Naive thymus-derived CD8-positive, alpha-beta T cell (primary cell): ENCODE data around the gene ITGA7. TPM values are rescaled to one million over a fixed set of nuclear protein-coding genes. Genes with fewer than 3 reads are reported as not detected.

ENCODE experiments used
- ATAC-seq, 2 donors: fragments of 150-1000 bp; cut with Tn5 transposase in 1 of 2; sonication (Bioruptor Pico), chemical (Tn5 transposase) in 1 of 2; 1 replicate in 1 of 2; 2 replicates in 1 of 2; pipeline ENCODE4 v1.10.0; 2021; ENCODE audit warnings: mild to moderate bottlenecking in 2 of 2, moderate library complexity in 2 of 2
- POLR2A ChIA-PET: fragments of 350-600 bp; sonication (Branson Sonifier 250); formaldehyde crosslinking; loops from one replicate; lab custom pipeline; 2021; ENCODE audit warnings: antibody characterized with exemption; lab: Charles Lee
- DNase-seq, 10 donors: peaks; one replicate each; pipeline versions ENCODE4 v3.0.0 to v3.0.0-alpha.2; 2020 to 2022
- H3K27ac Mint-ChIP-seq, 10 donors: one replicate each; pipeline ENCODE4 v1.8.0; 2020 to 2022; ENCODE audit warnings: mild to moderate bottlenecking in 10 of 10, mixed read lengths in 10 of 10, moderate library complexity in 4 of 10, inconsistent platforms in 1 of 10
- H3K27me3 Mint-ChIP-seq, 5 donors: one replicate each; pipeline ENCODE4 v1.8.0; 2021 to 2022; ENCODE audit warnings: mixed read lengths in 5 of 5
- H3K36me3 Mint-ChIP-seq, 3 donors: one replicate each; pipeline ENCODE4 v1.8.0; 2020 to 2022; ENCODE audit warnings: mixed read lengths in 3 of 3, mild to moderate bottlenecking in 2 of 3, inconsistent platforms in 1 of 3
- H3K4me1 Mint-ChIP-seq, 4 donors: one replicate each; pipeline ENCODE4 v1.8.0; 2021 to 2022; ENCODE audit warnings: mixed read lengths in 4 of 4
- H3K4me3 Mint-ChIP-seq, 10 donors: one replicate each; pipeline ENCODE4 v1.8.0; 2020 to 2022; ENCODE audit warnings: mild to moderate bottlenecking in 10 of 10, mixed read lengths in 10 of 10, moderate library complexity in 6 of 10, inconsistent platforms in 1 of 10
- H3K9me3 Mint-ChIP-seq, 9 donors: one replicate each; pipeline ENCODE4 v1.8.0; 2020 to 2022; ENCODE audit warnings: mixed read lengths in 9 of 9, mild to moderate bottlenecking in 3 of 9, inconsistent platforms in 1 of 9, moderate library complexity in 1 of 9
- polyA plus RNA-seq, 3 donors: library from polyadenylated mRNA; unstranded; fragments of 300-500 nt; fragmentation: Illumina TruSeq; gene quantifications; one replicate each; pipeline ENCODE4 v1.2.3, GENCODE V29; 2021
- total RNA-seq, 8 experiments: library from RNA in 2 of 8; stranded (reverse) in 2 of 8; gene quantifications; one replicate each; pipeline ENCODE4 v1.2.3 and lab custom pipeline; 2021 to 2026

ITGA7 gene
- total and polyA plus RNA-seq, 5 experiments from 2014 or later, result 1.5 to 7.0 (median 3.4) TPM; not detected in 1

DNA sequence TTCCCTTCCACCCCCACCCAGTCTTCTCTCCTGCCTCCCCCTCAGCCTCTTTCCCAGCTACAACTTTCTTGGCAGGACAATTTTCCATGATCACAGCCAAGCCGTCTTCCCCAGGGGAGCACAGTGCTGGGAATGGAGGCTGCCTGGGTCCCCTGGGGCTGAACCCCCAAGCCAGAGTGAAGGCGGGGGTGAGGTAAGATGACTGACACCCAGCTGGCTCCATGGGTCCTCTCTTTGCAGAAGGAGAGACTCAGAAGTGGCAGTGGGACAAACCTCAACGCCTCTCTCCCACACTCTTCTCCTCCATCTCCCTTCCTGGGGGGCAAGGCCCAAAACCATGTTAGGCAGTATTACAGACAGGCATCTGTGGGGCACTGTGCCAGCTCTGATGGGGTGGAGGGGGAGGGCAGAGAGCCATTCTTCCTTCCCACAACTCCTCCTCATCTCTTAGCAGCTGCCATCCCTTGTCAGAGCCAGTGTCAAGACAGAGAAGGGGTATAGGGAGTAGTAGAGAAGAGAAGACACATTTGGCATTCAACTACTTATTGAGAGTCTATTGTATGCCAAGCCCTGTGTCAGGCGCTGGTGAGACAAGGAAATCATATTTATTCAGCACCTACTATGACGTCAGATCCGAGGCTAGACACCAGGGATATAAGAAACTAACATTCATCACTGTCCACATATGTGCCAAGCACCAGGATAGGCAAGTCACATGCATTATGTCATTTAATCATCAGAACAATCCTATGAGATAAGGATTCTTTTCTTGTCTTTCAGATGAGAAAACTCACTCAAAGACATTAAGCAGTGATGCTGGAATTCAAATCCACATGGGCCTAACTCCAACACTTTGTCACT lies 3.6 kb downstream of the ITGA7 start:
- peak overlapping the region in 1 of 10 donors; percentile 70 for H3K27ac Mint-ChIP-seq
- ATAC-seq (no peak), DNase-seq (peak in 1 of 10 donors; percentile 14)
- POLR2A ChIA-PET, result no interaction called here
- no peaks in the 10 kb centered on the region for H3K36me3 Mint-ChIP-seq
- no peak overlapping the region for H3K4me3 Mint-ChIP-seq
- peaks cover 17 to 21% (median 17%) of the 10 kb centered on the region in 4 donors for H3K4me1 Mint-ChIP-seq
- H3K9me3 Mint-ChIP-seq, result no peaks in the 10 kb centered on the region
- peaks cover 3 to 25% (median 15%) of the 10 kb centered on the region in 5 donors for H3K27me3 Mint-ChIP-seq

DNA sequence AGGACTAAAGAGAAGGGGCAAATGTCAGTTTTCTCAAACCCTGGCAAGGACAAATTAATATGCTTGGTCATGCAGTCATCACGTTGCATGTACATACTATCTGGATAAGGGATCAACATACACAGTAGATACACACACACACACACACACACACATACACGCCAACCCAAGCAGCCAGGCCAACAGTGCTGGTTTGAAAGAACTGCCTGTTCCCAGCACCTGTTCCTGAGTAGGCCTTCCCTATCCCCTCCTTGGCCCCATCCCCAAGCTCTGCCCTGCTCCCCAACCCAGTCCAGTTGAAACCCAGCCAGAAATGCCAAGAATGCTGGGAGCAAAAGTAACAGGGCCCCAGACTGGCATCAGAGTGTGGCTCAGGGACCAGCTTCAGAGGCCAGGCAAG lies 4.4 kb downstream of the ITGA7 start:
- no peaks in the 10 kb centered on the region for H3K9me3 Mint-ChIP-seq
- peaks cover 0 to 16% (median 10%) of the 10 kb centered on the region in 5 donors for H3K27me3 Mint-ChIP-seq
- peaks cover 9 to 13% (median 10%) of the 10 kb centered on the region in 4 donors for H3K4me1 Mint-ChIP-seq
- H3K36me3 Mint-ChIP-seq, result no peaks in the 10 kb centered on the region
- DNase-seq (no peak), ATAC-seq (no peak)
- H3K4me3 Mint-ChIP-seq, result no peak overlapping the region
- H3K27ac Mint-ChIP-seq, result peak overlapping the region in 1 of 10 donors; percentile 37
- POLR2A ChIA-PET, result no interaction called here

- DNase-seq (peak in 1 of 10 donors; percentile 54), ATAC-seq (no peak)
- POLR2A ChIA-PET, result no interaction called here
- no peaks in the 10 kb centered on the region for H3K36me3 Mint-ChIP-seq
- no peak overlapping the region for H3K4me3 Mint-ChIP-seq
- H3K27me3 Mint-ChIP-seq, result peaks cover 0 to 12% (median 7%) of the 10 kb centered on the region in 5 donors
- H3K4me1 Mint-ChIP-seq, result peaks cover 5 to 8% (median 7%) of the 10 kb centered on the region in 4 donors
- peak overlapping the region in 1 of 10 donors; percentile 37 for H3K27ac Mint-ChIP-seq
- no peaks in the 10 kb centered on the region for H3K9me3 Mint-ChIP-seq
Measured at GRCh38 chr12:55702861-55703260, 4.8 kb downstream of the ITGA7 start.

- no peaks in the 10 kb centered on the region for H3K36me3 Mint-ChIP-seq
- POLR2A ChIA-PET, result no interaction called here
- H3K4me3 Mint-ChIP-seq, result no peak overlapping the region
- no peak overlapping the region for H3K27ac Mint-ChIP-seq
- H3K4me1 Mint-ChIP-seq, result peaks cover 0 to 2% (median under 1%) of the 10 kb centered on the region in 4 donors
- H3K9me3 Mint-ChIP-seq, result no peaks in the 10 kb centered on the region
- no peaks in the 10 kb centered on the region for H3K27me3 Mint-ChIP-seq
- ATAC-seq (no peak), DNase-seq (peak in 1 of 10 donors; percentile 55)
Measured at GRCh38 chr12:55700255-55701018, 7.3 kb downstream of the ITGA7 start.

DNA sequence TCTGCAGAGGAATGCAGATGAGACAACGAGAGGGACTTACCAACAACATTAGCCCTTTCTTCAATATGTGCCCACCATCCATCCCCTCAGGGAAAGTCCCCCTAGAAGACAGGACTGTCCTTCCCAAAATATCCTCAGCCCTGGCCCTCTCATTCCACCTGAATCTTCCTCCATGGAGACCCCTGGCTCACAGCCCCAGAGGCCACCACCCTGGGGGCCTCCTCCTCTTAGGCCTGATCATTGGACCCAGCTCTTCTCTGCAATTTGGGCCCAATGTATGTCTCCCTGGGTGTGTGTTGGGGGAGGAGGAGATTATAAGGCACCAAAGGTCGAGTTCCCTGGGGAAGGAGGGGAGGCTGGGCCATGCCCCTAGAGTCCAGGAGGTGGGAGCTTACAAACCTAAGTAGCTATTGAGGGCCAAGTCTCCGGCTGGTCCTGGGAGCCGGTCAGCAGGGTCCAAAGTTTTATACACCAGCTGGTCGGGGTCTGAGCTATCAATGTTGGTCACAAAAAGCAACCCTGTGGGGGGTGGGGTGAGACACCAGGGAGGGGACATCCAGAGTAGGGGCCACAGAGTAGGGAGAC lies 8.1 kb downstream of the ITGA7 start:
- no peak overlapping the region for H3K4me3 Mint-ChIP-seq
- DNase-seq (peak in 1 of 10 donors; percentile 31), ATAC-seq (no peak)
- no peaks in the 10 kb centered on the region for H3K36me3 Mint-ChIP-seq
- H3K4me1 Mint-ChIP-seq, result peaks cover 0 to 2% (median under 1%) of the 10 kb centered on the region in 4 donors
- POLR2A ChIA-PET, result no interaction called here
- H3K27ac Mint-ChIP-seq, result peak overlapping the region in 3 of 10 donors; percentile 15 to 61 (median 55)
- H3K9me3 Mint-ChIP-seq, result no peaks in the 10 kb centered on the region
- no peaks in the 10 kb centered on the region for H3K27me3 Mint-ChIP-seq

GRCh38 chr12:55698965-55699364 lies 8.7 kb downstream of the ITGA7 start:
- ATAC-seq (no peak), DNase-seq (no peak)
- no peaks in the 10 kb centered on the region for H3K9me3 Mint-ChIP-seq
- no peak overlapping the region for H3K4me3 Mint-ChIP-seq
- H3K36me3 Mint-ChIP-seq, result no peaks in the 10 kb centered on the region
- H3K27me3 Mint-ChIP-seq, result no peaks in the 10 kb centered on the region
- POLR2A ChIA-PET, result no interaction called here
- H3K4me1 Mint-ChIP-seq, result peaks cover 0 to 2% (median under 1%) of the 10 kb centered on the region in 4 donors
- no peak overlapping the region for H3K27ac Mint-ChIP-seq

DNA sequence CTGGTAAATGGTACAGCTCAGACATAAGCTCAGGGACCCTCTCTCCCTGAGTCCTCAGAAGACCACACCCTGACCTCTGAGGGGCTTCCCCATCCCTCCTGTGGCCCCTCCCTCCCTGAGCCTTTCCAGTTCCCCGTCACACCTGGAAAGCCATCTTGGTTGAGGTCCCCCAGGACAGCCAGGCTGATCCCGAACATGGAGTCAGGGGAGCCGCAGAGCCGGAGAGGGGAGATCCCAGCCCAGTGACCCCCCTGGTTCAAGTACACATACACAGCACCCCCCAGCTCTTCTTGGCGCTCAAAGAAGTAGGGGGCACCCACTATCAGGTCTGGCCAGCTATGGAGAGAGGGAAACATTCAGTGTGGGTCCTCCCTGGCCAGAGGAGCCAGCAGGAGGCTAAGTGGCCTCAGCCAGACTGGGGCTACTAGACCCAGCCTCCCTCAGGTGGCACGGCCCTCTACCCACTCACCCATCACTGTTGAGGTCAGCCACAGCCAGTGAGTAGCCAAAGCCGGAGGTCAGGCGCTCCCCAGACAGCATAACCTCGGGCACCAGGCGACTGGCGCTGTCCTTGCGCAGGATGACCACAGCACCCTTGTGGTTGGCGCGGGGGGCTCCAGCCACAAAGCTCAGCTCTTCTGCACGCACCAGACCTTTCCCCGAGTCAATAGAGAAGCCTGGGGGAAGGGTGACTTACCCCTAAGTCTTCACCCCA lies 9.3 kb downstream of the ITGA7 start:
- ATAC-seq, result no peak
- peak in 1 of 10 donors; percentile 62 for DNase-seq

DNA sequence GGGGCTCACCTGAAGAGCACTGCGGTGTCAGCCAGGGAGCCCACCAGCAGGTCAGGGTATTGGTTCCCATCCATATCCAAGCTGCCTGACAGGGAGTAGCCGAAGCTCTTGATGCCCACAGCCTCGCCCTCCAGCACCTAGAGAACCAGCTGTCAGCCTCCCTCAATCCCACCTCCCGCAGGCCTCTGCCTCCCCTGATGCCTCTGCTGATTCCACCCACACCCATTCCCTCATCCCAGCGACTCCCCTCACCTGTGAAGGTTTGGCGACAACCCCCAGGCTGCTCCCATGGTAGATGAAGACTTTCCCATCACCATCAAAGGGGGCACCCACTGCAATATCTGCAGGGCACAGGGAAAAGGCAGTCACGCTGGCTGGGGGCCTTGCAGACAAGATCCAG lies 10.0 kb downstream of the ITGA7 start:
- H3K36me3 Mint-ChIP-seq, result no peaks in the 10 kb centered on the region
- no peaks in the 10 kb centered on the region for H3K9me3 Mint-ChIP-seq
- peaks cover 0 to 2% (median under 1%) of the 10 kb centered on the region in 4 donors for H3K4me1 Mint-ChIP-seq
- DNase-seq, result peak in 1 of 10 donors; percentile 41
- no peaks in the 10 kb centered on the region for H3K27me3 Mint-ChIP-seq
- no peak overlapping the region for H3K4me3 Mint-ChIP-seq
- H3K27ac Mint-ChIP-seq, result peak overlapping the region in 1 of 10 donors; percentile 51
- no peak for ATAC-seq
- POLR2A ChIA-PET, result no interaction called here

More for the DNA sequence above, 9.3 kb downstream of the ITGA7 start:
- peaks cover 0 to 2% (median under 1%) of the 10 kb centered on the region in 4 donors for H3K4me1 Mint-ChIP-seq
- H3K9me3 Mint-ChIP-seq, result no peaks in the 10 kb centered on the region
- H3K4me3 Mint-ChIP-seq, result no peak overlapping the region
- no peaks in the 10 kb centered on the region for H3K36me3 Mint-ChIP-seq
- H3K27ac Mint-ChIP-seq, result no peak overlapping the region
- POLR2A ChIA-PET, result no interaction called here
- H3K27me3 Mint-ChIP-seq, result no peaks in the 10 kb centered on the region

DNA sequence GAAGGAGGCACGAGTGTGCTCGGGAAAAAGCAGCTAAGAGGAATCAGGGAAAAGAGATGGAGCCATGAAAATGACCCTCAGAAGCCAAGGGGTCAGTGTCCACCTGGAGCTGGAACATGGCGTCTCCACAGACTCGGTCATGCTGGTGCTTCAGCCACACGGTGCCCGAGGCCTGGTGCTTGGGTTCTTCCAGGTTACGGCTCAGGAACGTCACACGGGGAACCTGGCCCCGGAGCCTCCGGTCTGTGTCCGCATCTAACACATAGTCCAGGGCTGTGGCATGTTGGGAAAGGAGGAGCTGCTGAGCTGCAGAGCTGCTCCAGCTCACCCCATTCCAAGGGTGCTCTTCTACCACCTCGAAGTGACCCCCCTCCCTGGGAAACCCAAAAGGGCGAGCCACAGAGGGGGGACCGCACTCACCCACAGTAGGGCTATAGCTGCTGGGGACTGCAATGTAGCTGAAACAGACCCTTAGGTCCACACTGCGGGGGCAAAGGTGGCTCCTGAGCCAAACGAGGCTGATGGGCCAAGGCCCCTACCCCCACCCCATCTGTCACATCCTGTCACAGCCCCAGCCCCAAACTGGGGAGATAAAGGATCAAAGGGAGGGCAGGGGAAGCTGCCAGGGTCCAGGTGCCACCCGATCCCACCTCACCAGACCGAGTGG lies 10.8 kb downstream of the ITGA7 start:
- POLR2A ChIA-PET, result no interaction called here
- H3K36me3 Mint-ChIP-seq, result no peaks in the 10 kb centered on the region
- H3K27me3 Mint-ChIP-seq, result no peaks in the 10 kb centered on the region
- DNase-seq (peak in 1 of 10 donors; percentile 31), ATAC-seq (no peak)
- no peaks in the 10 kb centered on the region for H3K9me3 Mint-ChIP-seq
- no peak overlapping the region for H3K4me3 Mint-ChIP-seq
- H3K27ac Mint-ChIP-seq, result peak overlapping the region in 2 of 10 donors; percentile 21 to 51
- H3K4me1 Mint-ChIP-seq, result peaks cover 0 to 2% (median under 1%) of the 10 kb centered on the region in 4 donors

GRCh38 chr12:55696141-55696540 lies 11.6 kb downstream of the ITGA7 start:
- peak overlapping the region in 1 of 10 donors; percentile 21 for H3K27ac Mint-ChIP-seq
- POLR2A ChIA-PET, result no interaction called here

DNA sequence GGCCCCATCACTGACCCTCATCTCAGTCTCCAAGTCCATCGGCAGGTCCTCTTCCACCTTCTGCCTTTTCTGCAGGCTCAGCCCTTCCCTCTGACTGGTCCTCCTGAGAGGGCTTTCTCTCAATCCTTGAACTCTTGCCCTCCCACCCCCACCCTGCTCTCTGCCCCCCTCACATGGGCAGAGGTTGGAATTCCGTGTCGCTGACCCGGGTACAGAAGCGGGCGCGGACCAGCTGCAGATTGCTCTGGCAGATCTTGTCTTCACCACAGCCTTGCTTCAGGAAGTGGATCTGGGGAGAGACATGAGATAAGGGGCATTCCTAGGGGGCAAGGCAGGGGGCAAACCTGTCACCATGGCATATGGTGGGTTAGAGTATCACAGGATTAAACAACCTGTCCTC lies 12.4 kb downstream of the ITGA7 start:
- POLR2A ChIA-PET, result no interaction called here
- no peak overlapping the region for H3K27ac Mint-ChIP-seq
- H3K36me3 Mint-ChIP-seq, result no peaks in the 10 kb centered on the region
- ATAC-seq (no peak), DNase-seq (peak in 1 of 10 donors; percentile 41)
- no peaks in the 10 kb centered on the region for H3K27me3 Mint-ChIP-seq
- peaks cover 0 to 2% (median under 1%) of the 10 kb centered on the region in 4 donors for H3K4me1 Mint-ChIP-seq
- no peak overlapping the region for H3K4me3 Mint-ChIP-seq
- no peaks in the 10 kb centered on the region for H3K9me3 Mint-ChIP-seq

More at GRCh38 chr12:55696141-55696540, 11.6 kb downstream of the ITGA7 start:
- Mint-ChIP-seq H3K4me3 (no peak overlapping the region), H3K4me1 (peaks cover 0 to 2% (median under 1%) of the 10 kb centered on the region in 4 donors), H3K27me3 (no peaks in the 10 kb centered on the region), H3K9me3 (no peaks in the 10 kb centered on the region), H3K36me3 (no peaks in the 10 kb centered on the region)
- DNase-seq, result peak in 1 of 10 donors; percentile 32
- ATAC-seq, result no peak
